Stimulated activated CD8-positive, alpha-beta memory T cell treated with anti-CD3 and anti-CD28 coated beads, Interleukin-4, amount 100 ng/mL, for 1 hour (primary cell): ENCODE measurements around the gene AGPAT1.
"Not testable (repeated sequence)": the region's sequence is repeated elsewhere in the genome, so short reads cannot be mapped to it uniquely, and the experiment has no call there.

Source experiments
- DNase-seq, 2 donors: peaks; one replicate each; pipeline ENCODE4 v3.0.0-alpha.2; 2020; ENCODE audit warnings: low read depth in 2 of 2, low spot score in 1 of 2

AGPAT1 gene

GRCh38 chr6:32175711-32176475 is at the start of gene AGPAT1:
Gene AGPAT1, minus strand, starts transcription at chr6:32176084. Its CDS starts 4,588 bp downstream, at chr6:32171496.
- peak; percentile 86 to 92 for DNase-seq

GRCh38 chr6:32224696-32225095 is 48.8 kb upstream of the AGPAT1 start:
- DNase-seq, result no peak

- no peak for DNase-seq
Observed at GRCh38 chr6:32223258-32224235, 47.7 kb upstream of the AGPAT1 start, which contains the start of gene NOTCH4. Gene NOTCH4, minus strand, starts transcription at chr6:32224067. Its CDS starts 139 bp downstream, at chr6:32223928.

GRCh38 chr6:32222333-32223230 is 46.7 kb upstream of the AGPAT1 start:
- no peak for DNase-seq

- DNase-seq, result no peak
Observed at GRCh38 chr6:32220021-32220420, 44.1 kb upstream of the AGPAT1 start.

- no peak for DNase-seq
Observed at GRCh38 chr6:32218167-32218566, 42.3 kb upstream of the AGPAT1 start.

- DNase-seq, result no peak
Observed at GRCh38 chr6:32216998-32217397, 41.1 kb upstream of the AGPAT1 start.

- no peak for DNase-seq
Observed at GRCh38 chr6:32216285-32216684, 40.4 kb upstream of the AGPAT1 start.

- DNase-seq, result no peak
Observed at GRCh38 chr6:32215617-32216016, 39.7 kb upstream of the AGPAT1 start.

- no peak for DNase-seq
Observed at GRCh38 chr6:32214126-32214525, 38.2 kb upstream of the AGPAT1 start.

- no peak for DNase-seq
Observed at GRCh38 chr6:32213649-32214048, 37.8 kb upstream of the AGPAT1 start.

- DNase-seq, result no peak
Observed at GRCh38 chr6:32212076-32212760, 36.3 kb upstream of the AGPAT1 start.

- not testable (repeated sequence) for DNase-seq
Observed at GRCh38 chr6:32211432-32211831, 35.5 kb upstream of the AGPAT1 start.

GRCh38 chr6:32210191-32210601 is 34.3 kb upstream of the AGPAT1 start:
- DNase-seq, result no peak

- DNase-seq, result no peak
Observed at GRCh38 chr6:32208996-32209395, 33.1 kb upstream of the AGPAT1 start.

- no peak for DNase-seq
Observed at GRCh38 chr6:32204268-32204715, 28.4 kb upstream of the AGPAT1 start.

GRCh38 chr6:32203426-32204267 is 27.8 kb upstream of the AGPAT1 start:
- DNase-seq, result no peak

- DNase-seq, result no peak
Observed at GRCh38 chr6:32202186-32202585, 26.3 kb upstream of the AGPAT1 start.
